Kidney capillary endothelial cell (primary cell): ENCODE measurements around the gene PLCB2.

ENCODE experiments used
- DNase-seq: peaks from one replicate; pipeline ENCODE4 v3.0.0-alpha.2; 2018; ENCODE audit warnings: low spot score

PLCB2 gene

DNA sequence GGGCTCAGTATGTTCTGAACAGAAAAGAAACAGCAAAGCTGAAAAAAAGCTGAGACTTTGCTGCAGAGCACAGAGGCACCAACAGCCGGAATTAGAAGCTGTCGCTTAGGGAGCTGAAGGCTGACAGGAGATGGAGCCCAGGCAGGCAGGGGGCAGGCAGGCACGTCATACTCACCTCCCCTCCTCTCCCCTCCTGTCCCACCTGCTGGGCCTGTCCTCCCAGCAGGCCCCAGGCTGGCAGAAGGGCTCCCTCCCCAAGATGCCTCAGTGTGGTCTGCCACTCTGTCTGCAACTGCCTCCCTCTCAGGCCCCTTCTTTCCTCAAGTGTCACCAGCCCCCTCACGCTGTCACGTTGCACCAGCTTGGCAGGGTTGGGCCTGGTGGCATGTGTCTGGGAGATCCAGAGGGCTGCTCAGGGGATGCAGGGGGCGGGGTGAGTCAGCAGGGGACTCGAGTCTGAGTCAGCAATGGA lies 21.6 kb downstream of the PLCB2 start:
- DNase-seq: no peak

GRCh38 chr15:40285554-40286011 lies 22.2 kb downstream of the PLCB2 start:
- DNase-seq: no peak

GRCh38 chr15:40285151-40285550 lies 22.6 kb downstream of the PLCB2 start:
- no peak for DNase-seq

DNA sequence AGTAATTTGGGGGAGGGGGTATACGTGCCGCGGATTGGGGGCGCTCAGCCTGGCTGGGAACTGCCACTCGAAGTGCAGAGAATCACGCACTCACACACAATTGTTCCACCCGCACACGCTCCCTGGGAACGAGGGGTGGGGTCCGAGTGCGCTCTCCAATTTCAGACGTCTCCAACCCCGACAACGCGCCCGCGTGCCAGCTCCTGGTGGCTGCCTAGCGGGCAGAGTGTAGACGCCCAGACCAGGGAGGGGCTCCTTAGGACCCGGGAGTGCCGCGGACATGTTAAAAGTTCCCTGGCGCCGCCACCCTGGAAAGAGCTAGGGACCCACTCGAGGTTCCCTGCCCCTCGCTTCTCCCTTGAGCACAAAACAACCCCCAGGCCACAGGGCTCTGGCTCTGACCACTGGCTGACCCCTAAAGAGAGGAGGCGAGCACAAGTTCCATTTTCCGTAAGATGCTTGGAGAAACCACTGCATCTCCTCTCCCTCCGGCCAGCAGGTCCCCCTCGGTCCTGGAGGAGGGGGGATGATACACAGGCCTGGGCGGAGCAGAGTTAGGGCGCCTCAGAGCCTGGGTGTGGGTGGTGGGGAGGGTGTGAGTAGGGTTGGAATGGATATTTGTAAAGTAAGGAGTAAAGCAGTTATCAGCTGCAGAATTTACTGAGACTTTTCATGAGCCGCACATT lies 24.0 kb downstream of the PLCB2 start:
- no peak for DNase-seq

DNA sequence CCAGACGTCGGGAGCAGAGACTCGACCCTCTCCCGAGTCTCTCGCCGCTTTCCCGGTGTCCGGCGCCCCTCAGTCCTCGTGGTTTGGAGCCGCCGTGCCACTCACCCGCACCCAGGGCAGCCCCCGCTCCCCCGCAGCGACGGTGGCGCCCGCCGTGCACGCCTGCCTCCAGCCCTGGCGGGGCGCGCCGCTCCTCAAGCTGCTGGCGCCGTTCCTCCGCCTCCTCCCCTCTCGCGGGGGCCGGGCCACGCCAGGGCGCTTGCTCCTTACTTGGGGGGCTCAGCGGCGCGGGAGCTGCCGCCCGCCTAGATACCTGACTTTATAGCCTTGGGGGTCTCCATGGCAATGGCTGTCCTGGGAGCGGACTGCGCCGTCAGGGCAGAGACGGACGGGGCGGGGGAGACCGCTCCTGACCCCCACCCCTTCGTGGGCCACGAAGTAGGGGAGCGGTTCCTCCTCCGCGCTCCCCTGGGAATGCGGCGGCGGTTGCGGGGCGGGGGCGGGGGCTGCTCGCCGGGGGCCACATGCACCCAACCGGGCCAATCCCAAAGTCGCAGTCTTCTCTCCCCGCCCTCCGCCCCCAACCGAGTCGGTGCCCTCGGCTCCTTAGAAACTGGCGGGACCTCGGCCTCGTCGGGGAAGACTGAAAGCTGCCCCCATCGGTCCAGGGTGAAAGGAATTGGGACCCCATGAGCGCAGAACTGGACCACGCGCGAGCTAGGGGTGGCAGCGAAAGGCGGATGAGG lies 24.7 kb downstream of the PLCB2 start, which contains the start of gene ANKRD63:
Gene ANKRD63, minus strand, starts transcription at position 196 of the 746 bp plus-strand sequence. CDS start 478 bp downstream, outside the sequence.
- no peak for DNase-seq

DNA sequence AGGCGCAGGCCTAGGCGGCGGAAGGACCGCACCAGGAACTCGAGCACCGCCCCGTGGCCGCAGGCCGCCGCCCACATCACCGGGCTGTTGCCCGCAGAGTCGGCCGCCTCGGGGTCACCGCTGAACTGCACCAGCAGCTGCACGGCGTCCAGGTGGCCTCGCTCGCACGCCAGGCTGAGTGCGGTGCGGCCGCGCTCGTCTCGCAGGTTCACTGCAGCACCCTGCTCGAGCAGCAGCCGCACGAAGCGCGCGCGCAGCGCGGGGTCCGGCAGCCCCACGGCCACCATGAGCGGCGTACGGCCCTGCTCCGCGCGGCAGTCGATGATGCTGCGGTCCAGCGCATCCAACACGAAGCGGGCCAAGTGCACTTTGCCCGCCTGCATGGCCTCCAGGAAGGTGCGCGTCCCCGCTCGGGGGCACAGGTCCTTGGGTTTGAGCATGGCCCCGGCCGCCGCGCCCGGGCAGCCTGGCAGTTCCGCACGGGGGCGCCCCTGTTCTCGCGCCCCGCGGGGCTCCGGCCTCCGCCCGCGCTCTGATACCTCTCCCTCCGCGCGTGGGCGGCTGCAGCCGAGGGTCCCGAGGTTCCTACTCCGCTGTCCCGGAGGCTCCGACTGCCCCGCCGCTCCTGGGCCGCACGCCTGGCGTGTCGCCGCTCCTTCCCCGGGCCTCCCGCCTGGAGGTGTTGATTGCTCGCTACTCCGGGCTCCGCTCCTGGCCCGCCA lies 25.4 kb downstream of the PLCB2 start:
- DNase-seq: no peak

DNA sequence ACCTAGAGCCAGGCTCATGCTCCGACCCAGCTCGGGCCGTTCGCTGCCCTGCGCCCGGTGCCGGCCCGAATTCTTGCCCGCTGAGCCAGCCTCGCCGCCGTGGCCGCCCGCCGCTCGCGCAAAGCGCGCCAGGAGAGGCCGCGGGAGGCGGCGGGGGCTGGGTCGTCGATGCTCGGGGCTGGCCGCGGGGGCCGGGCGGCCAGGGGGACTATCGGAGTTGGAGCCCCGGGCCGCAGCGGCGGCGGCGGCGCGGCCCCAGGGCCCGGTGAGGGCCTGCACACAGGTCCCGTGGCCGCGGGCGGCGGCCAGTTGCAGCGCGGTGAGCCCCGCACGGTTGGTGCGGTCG lies 26.0 kb downstream of the PLCB2 start:
- no peak for DNase-seq

GRCh38 chr15:40281057-40281800 lies 26.5 kb downstream of the PLCB2 start:
- DNase-seq: no peak

- no peak for DNase-seq
These were observed 27.3 kb downstream of the PLCB2 start for GRCh38 chr15:40280260-40281056.

GRCh38 chr15:40279437-40280141 lies 28.1 kb downstream of the PLCB2 start:
- DNase-seq: peak; percentile 46

DNA sequence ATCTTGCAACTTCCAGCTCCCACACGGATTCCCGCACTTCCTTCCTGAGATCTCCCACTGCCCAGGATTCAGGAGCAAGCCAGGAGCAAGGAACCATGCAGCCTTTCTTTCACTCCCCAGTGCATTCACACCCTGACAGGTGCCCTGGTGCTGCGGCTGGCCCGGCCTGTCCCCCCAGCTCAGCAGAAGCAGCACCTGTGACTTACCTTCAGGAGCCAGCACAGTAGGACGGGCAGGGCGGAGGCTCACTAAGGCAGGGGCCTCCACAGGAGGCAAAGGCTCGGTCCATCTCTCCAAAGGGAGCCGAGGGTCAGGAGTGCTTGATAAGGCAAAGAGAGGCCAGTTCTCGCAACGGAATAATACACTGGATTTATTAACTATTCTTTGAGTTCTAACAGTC lies 29.7 kb downstream of the PLCB2 start:
- no peak for DNase-seq

GRCh38 chr15:40277471-40277870 lies 30.3 kb downstream of the PLCB2 start:
- no peak for DNase-seq

- DNase-seq: no peak
These were observed 30.8 kb downstream of the PLCB2 start for GRCh38 chr15:40276927-40277326.

GRCh38 chr15:40275954-40276353 lies 31.8 kb downstream of the PLCB2 start:
- DNase-seq: no peak

DNA sequence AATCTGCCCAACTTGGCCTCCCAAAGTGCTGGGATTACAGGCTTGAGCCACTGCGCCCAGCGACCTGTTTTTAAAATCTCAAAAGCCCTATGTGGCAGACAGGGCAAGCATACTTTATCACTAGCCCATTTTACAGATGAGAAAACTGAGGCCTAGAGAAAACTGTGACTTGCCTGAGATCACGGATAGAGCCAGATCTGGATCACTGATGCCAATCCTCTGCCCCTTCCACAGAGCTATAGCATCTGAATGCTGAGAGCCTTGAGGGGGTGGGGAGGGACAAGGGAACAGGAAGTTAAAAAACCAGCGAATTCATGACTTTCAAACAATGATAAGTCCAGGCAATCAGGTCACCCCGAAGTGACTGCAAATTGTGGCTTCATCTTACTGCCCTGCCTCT lies 32.2 kb downstream of the PLCB2 start:
- DNase-seq: no peak

- DNase-seq: peak; percentile 89
These were observed 33.1 kb downstream of the PLCB2 start for GRCh38 chr15:40274350-40275274.

DNA sequence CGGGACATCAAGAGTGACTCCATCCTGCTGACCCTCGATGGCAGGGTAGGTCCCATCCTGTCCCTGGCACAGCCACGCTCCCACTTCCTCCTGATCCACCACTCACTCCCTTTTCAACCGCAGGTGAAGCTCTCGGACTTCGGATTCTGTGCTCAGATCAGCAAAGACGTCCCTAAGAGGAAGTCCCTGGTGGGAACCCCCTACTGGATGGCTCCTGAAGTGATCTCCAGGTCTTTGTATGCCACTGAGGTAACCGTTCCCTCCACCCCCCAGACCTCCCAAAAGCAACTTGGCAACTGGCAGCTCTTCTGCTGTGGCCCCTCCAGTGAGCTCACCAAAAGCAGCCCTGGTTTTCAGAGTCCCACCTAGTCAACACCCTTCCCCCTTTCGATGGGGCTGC lies 34.3 kb downstream of the PLCB2 start:
- no peak for DNase-seq

DNA sequence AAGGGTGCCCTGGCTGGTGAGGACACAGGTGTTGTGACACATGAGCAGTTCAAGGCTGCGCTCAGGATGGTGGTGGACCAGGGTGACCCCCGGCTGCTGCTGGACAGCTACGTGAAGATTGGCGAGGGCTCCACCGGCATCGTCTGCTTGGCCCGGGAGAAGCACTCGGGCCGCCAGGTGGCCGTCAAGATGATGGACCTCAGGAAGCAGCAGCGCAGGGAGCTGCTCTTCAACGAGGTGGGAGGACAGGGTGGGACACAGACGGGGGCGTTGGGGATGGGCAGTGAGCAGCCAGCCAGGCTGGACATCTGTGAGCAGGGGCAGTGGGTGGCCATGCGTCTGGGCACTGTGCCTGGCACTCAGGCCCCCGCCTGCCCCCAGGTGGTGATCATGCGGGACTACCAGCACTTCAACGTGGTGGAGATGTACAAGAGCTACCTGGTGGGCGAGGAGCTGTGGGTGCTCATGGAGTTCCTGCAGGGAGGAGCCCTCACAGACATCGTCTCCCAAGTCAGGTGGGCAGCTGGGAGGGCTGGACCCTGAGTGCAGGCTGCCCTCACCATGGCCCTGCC lies 35.2 kb downstream of the PLCB2 start:
- no peak for DNase-seq
